GM12878 (cell line): ENCODE measurements around the gene ZBED4. TPM values are rescaled to one million over a fixed set of nuclear protein-coding genes. Genes with fewer than 3 reads are reported as not detected.

Experiments used
- ATAC-seq: fragments of 200-7000 bp; cut with Tn5 transposase; 3 replicates; pipeline ENCODE4 v1.9.1; 2020; ENCODE audit warnings: mild to moderate bottlenecking, moderate library complexity
- BruUV-seq: library from RNA; stranded (reverse); fragments of 400-500 nt; replicated peaks from 2 replicates; lab custom pipeline; 2021; lab: Mats Ljungman, UMichigan
- CTCF ChIA-PET: fragments of 300-600 bp; sonication (Branson Sonifier 250); formaldehyde crosslinking; extraction: SDS; loops from one replicate; lab custom pipeline; 2021; ENCODE audit warnings: inconsistent platforms; lab: Yijun Ruan, JAX
- POLR2A ChIA-PET: fragments of 350-600 bp; formaldehyde crosslinking; extraction: SDS; loops from one replicate; lab custom pipeline; 2021; ENCODE audit warnings: inconsistent platforms; lab: Charles Lee
- RAD21 ChIA-PET: fragments of 300-600 bp; sonication (Branson Sonifier 250); formaldehyde crosslinking; loops from one replicate; lab custom pipeline; 2023; ENCODE audit warnings: antibody characterized with exemption; ENCODE audit not compliant: unreplicated experiment; lab: Charles Lee
- SMC1A ChIA-PET: fragments of 300-600 bp; sonication (Branson Sonifier 250); formaldehyde crosslinking; loops from one replicate; lab custom pipeline; 2023; ENCODE audit not compliant: unreplicated experiment, uncharacterized antibody; lab: Charles Lee
- DNase-seq: peaks from one replicate; pipeline ENCODE4 v3.0.0-alpha.2; 2011; ENCODE audit warnings: low read depth, low spot score
- FAIRE-seq: peaks from 3 replicates; lab custom pipeline; 2011; peaks lifted over from hg19 to GRCh38; lab: Jason Lieb, UNC
- H2AFZ ChIP-seq: 2 replicates; pipeline ENCODE4 v1.6.0; 2011; ENCODE audit warnings: low read depth, low read length, control low read depth; ENCODE audit not compliant: control insufficient read depth
- H3K27ac ChIP-seq: 2 replicates; pipeline ENCODE4 v1.5.1; 2011; ENCODE audit warnings: control low read depth; ENCODE audit not compliant: control insufficient read depth, insufficient read depth
- H3K27me3 ChIP-seq, 2 experiments: replicated peaks in 1 of 2; 2 replicates each; pipeline versions ENCODE4 v1.6.0 to v1.6.1; 2011; ENCODE audit warnings: low read length in 1 of 2; ENCODE audit not compliant: control insufficient read depth in 2 of 2, insufficient read depth in 2 of 2
- H3K36me3 ChIP-seq, 2 experiments: 2 replicates each; pipeline ENCODE4 v1.5.1; 2011; ENCODE audit warnings: low read length in 1 of 2; ENCODE audit not compliant: control insufficient read depth in 2 of 2, insufficient read depth in 2 of 2
- H3K4me1 ChIP-seq: 2 replicates; pipeline ENCODE4 v1.6.1; 2011; ENCODE audit warnings: mild to moderate bottlenecking, low read length, moderate library complexity, mixed read lengths; ENCODE audit not compliant: control insufficient read depth, insufficient read depth
- H3K4me2 ChIP-seq: 2 replicates; pipeline ENCODE4 v1.6.0; 2011; ENCODE audit warnings: control low read depth; ENCODE audit not compliant: control insufficient read depth, insufficient read depth
- H3K4me3 ChIP-seq: fragments of 200-600 bp; sonication (generic); 2 replicates; pipeline ENCODE4 v1.5.1; 2016
- H3K79me2 ChIP-seq: 2 replicates; pipeline ENCODE4 v1.6.0; 2011; ENCODE audit warnings: low read length; ENCODE audit not compliant: control insufficient read depth, insufficient read depth
- H3K9ac ChIP-seq: 2 replicates; pipeline ENCODE4 v1.8.0; 2011; ENCODE audit warnings: low read length, control low read depth, mixed read lengths; ENCODE audit not compliant: control insufficient read depth, insufficient read depth
- H3K9me3 ChIP-seq: replicated peaks from 3 replicates; pipeline ENCODE4 v1.5.1; 2011; ENCODE audit warnings: mild to moderate bottlenecking, low read length; ENCODE audit not compliant: control insufficient read depth, insufficient read depth
- H4K20me1 ChIP-seq: 2 replicates; pipeline ENCODE4 v1.6.0; 2011; ENCODE audit not compliant: control insufficient read depth, insufficient read depth
- BACH1 ChIP-seq: fragments of 450-650 bp; IDR thresholded peaks from 2 replicates; pipeline ENCODE4 v1.6.1; 2017; ENCODE audit warnings: mild to moderate bottlenecking, borderline replicate concordance
- BHLHE40 ChIP-seq, 2 experiments: fragments of 450-650 bp in 1 of 2; IDR thresholded peaks; 2 replicates each; pipeline ENCODE4 v1.6.1; 2011 to 2017; ENCODE audit warnings: low read depth in 2 of 2, borderline replicate concordance in 1 of 2, improper control_type of control experiment in 1 of 2, low read length in 1 of 2, mild to moderate bottlenecking in 1 of 2
- CHD1 ChIP-seq: IDR thresholded peaks from 2 replicates; pipeline ENCODE4 v1.6.1; 2012; ENCODE audit warnings: low read depth, low read length, improper control_type of control experiment
- CTCF ChIP-seq, 3 experiments: IDR thresholded peaks in 2 of 3; conservative IDR thresholded peaks in 1 of 3; 2 replicates each; pipeline ENCODE4 v1.5.1; 2011; ENCODE audit warnings: low read depth in 3 of 3, low read length in 3 of 3, mild to moderate bottlenecking in 3 of 3, control low read depth in 2 of 3, moderate library complexity in 2 of 3, inconsistent platforms in 1 of 3, mixed read lengths in 1 of 3; ENCODE audit not compliant: control insufficient read depth in 2 of 3, insufficient read depth in 1 of 3; ENCODE audit errors: extremely low read depth in 1 of 3
- RBBP5 ChIP-seq: fragments of 200-600 bp; sonication (generic); conservative IDR thresholded peaks from 2 replicates; pipeline ENCODE4 v1.6.1; 2016
- SMC3 ChIP-seq: IDR thresholded peaks from 2 replicates; pipeline ENCODE4 v1.6.1; 2011; ENCODE audit warnings: low read length, improper control_type of control experiment, borderline replicate concordance
- STAT1 ChIP-seq: fragments of 450-650 bp; conservative IDR thresholded peaks from 2 replicates; pipeline ENCODE4 v1.6.1; 2014; ENCODE audit warnings: antibody characterized with exemption, mild to moderate bottlenecking
- TAF1 ChIP-seq: IDR thresholded peaks from 2 replicates; pipeline ENCODE4 v1.6.1; 2011; ENCODE audit warnings: mild to moderate bottlenecking, low read depth, low read length, borderline replicate concordance
- ZNF207 ChIP-seq: fragments of 450-650 bp; IDR thresholded peaks from 2 replicates; pipeline ENCODE4 v1.6.1; 2014; ENCODE audit warnings: antibody characterized with exemption, mild to moderate bottlenecking, borderline replicate concordance
- WGBS: methylation state at CpG from one replicate; pipeline ENCODE4 v1.1.6; 2016; ENCODE audit warnings: low lambda C conversion rate; ENCODE audit not compliant: insufficient replicate concordance, insufficient coverage; ENCODE audit errors: missing lambda C conversion rate; 5-methylcytosine and 5-hydroxymethylcytosine counted together
- in situ Hi-C: fragments of 300-500 bp; cut with MboI; formaldehyde crosslinking; loops from 9 replicates; pipeline ENCODE4 v1.14.3; 2018; ENCODE audit warnings: mixed read lengths
- intact Hi-C: fragments of 100-400 bp; cut with micrococcal nuclease; formaldehyde crosslinking; loops from one replicate; pipeline ENCODE4 v1.14.2; 2022; ENCODE audit not compliant: unreplicated experiment
- polyA plus RNA-seq, 11 experiments: library from polyadenylated mRNA; depleted of rRNA in 4 of 11; unstranded in 6 of 11; stranded (reverse) in 5 of 11; fragments of >200 nt; fragmentation: Nextera tagmentation in 4 of 11; fragmentation: Illumina TruSeq in 1 of 11; extraction: Ambion mirVana in 4 of 11; extraction: Trizol in 1 of 11; gene quantifications; 1 replicate in 1 of 11; 2 replicates in 10 of 11; pipeline versions ENCODE4 v1.2.1 to v1.2.3, GENCODE V29; 2011 to 2016; ENCODE audit warnings: inconsistent platforms in 2 of 11, missing spikeins in 2 of 11, low read depth in 1 of 11
- total RNA-seq, 4 experiments: library from RNA; depleted of rRNA in 3 of 4; stranded (reverse); fragments of >200 nt in 3 of 4; fragmentation: Illumina TruSeq in 1 of 4; extraction: Trizol in 1 of 4; gene quantifications; 2 replicates each; pipeline versions ENCODE4 v1.2.1 to v1.2.3, GENCODE V29; 2013 to 2021

ZBED4 gene
- total and polyA plus RNA-seq, 10 of the 15 experiments (the other 5 are each of a cell fraction or from before 2014, with no cell fraction given) = 2.3 to 21.6 (median 12.8) TPM

- TF ChIP-seq CTCF (IDR thresholded peaks at IDR 0.05 in 2 of 3, conservative IDR thresholded peaks at IDR 0.05 in 1 of 3; ENCODE audit: control insufficient read depth in 2 of 3, extremely low read depth in 1 of 3, insufficient read depth in 1 of 3, low read depth in 3 of 3, low read length in 3 of 3) (peak; percentile 60 to 81 (median 69); a peak in 5 of 6 replicates), RBBP5 (no peak), BHLHE40 (IDR thresholded peaks at IDR 0.05; ENCODE audit: borderline replicate concordance in 1 of 2, low read depth in 2 of 2, low read length in 1 of 2) (peak; percentile 74 to 94; a peak in 3 of 4 replicates), BACH1 (peak; percentile 73)
These were observed 75.8 kb downstream of the ZBED4 start (continued) for GRCh38 chr22:49929211-49929979.

- ChIA-PET SMC1A (interaction anchor here (1.5 to 4.1 kb wide), 6 partner anchors 64 to 168 kb away, joined by 4 to 43 read pairs (median 8); no protein-coding TSS in a partner anchor), CTCF (interaction anchor here (0.8 to 3.2 kb wide), 20 partner anchors 10 to 257 kb away, joined by 3 to 79 read pairs (median 6); partner anchors contain the start of gene IL17REL), POLR2A (interaction anchor here (1.2 kb wide), 1 partner anchor 100 kb away, joined by 4 read pairs; no protein-coding TSS in a partner anchor), RAD21 (interaction anchor here (0.7 to 4.7 kb wide), 18 partner anchors 10 to 262 kb away, joined by 3 to 81 read pairs (median 5); no protein-coding TSS in a partner anchor)
- no peak overlapping the region for H3K9ac ChIP-seq
- in situ Hi-C loops (loop anchor here (5.0 kb wide), 2 partner anchors 102 to 277 kb away; no protein-coding TSS in a partner anchor), intact Hi-C loops (loop anchor here (2.0 to 10.0 kb wide), 3 partner anchors 41 to 265 kb away; no protein-coding TSS in a partner anchor)
- H3K27me3 ChIP-seq = no peaks in the 10 kb centered on the region
- H2AFZ ChIP-seq = peak overlapping the region; percentile 72
- DNase-seq (no peak), FAIRE-seq (no peak), ATAC-seq (peak; percentile 1; the same call in 2 of the 3 replicates)
- TF ChIP-seq BHLHE40 (IDR thresholded peaks at IDR 0.05; ENCODE audit: borderline replicate concordance in 1 of 2, low read depth in 2 of 2, low read length in 1 of 2) (no peak), CHD1 (no peak), TAF1 (no peak), ZNF207 (0 out of 2 replicates have a peak, but pooled peaks have one; percentile 0), SMC3 (no peak), STAT1 (0 out of 2 replicates have a peak, but pooled peaks have one; percentile 1)
- peaks cover 7% of the 10 kb centered on the region for H3K79me2 ChIP-seq
- H3K27ac ChIP-seq = 0 out of 2 replicates have a peak overlapping the region, but pooled peaks have one; percentile 8
- peaks cover 0 to 2% of the 10 kb centered on the region in 2 experiments; a peak in 3 of 4 replicates for H3K36me3 ChIP-seq
- BruUV-seq = no TSS peak
- H3K4me1 ChIP-seq = peaks cover 63% of the 10 kb centered on the region
- H3K9me3 ChIP-seq = no peaks in the 10 kb centered on the region
- 48% methylated on average over 21 of the region's 21 CpGs for WGBS
- no peaks in the 10 kb centered on the region for H4K20me1 ChIP-seq
- H3K4me2 ChIP-seq = peak overlapping the region; percentile 93
- H3K4me3 ChIP-seq = peak overlapping the region; percentile 28; the same call in 1 of the 2 replicates
These were observed 76.4 kb downstream of the ZBED4 start for GRCh38 chr22:49929994-49930575.
